NB4 (cell line): Measurements from ENCODE around the gene PHF20.
"Not testable (repeated sequence)": the region's sequence is repeated elsewhere in the genome, so short reads cannot be mapped to it uniquely, and the experiment has no call there.

Experiments used
- DNase-seq: peaks from one replicate; pipeline ENCODE4 v3.0.0; 2010; ENCODE audit warnings: low read depth
- H3K4me3 ChIP-seq: one replicate; pipeline ENCODE4 v1.5.1; 2011; ENCODE audit warnings: mild to moderate bottlenecking, low read depth, low read length, moderate library complexity
- CTCF ChIP-seq: IDR thresholded peaks from one replicate; pipeline ENCODE4 v1.5.1; 2012; ENCODE audit warnings: low read depth, low read length
- MAX ChIP-seq: IDR thresholded peaks from 2 replicates; pipeline ENCODE4 v1.6.1; 2011; ENCODE audit warnings: low read depth, low read length
- MYC ChIP-seq: IDR thresholded peaks from 2 replicates; pipeline ENCODE4 v1.6.1; 2011; ENCODE audit warnings: low read depth, low read length
- POLR2A ChIP-seq: IDR thresholded peaks from 2 replicates; pipeline ENCODE4 v1.6.1; 2011; ENCODE audit warnings: mild to moderate bottlenecking; ENCODE audit not compliant: insufficient read length; ENCODE audit errors: extremely low read depth

PHF20 gene

GRCh38 chr20:35768731-35769664 lies 2.8 kb upstream of the PHF20 start:
- TF ChIP-seq CTCF (no peak), POLR2A (no peak), MAX (no peak), MYC (no peak)
- no peak overlapping the region for H3K4me3 ChIP-seq
- peak; percentile 69 for DNase-seq

- DNase-seq = no peak
- H3K4me3 ChIP-seq = no peak overlapping the region
These were observed 487 bp upstream of the PHF20 start for GRCh38 chr20:35771367-35771688.

GRCh38 chr20:35772563-35773058 lies 796 bp downstream of the PHF20 start:
- no peak for TF ChIP-seq POLR2A
- TF ChIP-seq MYC = 0 out of 2 replicates have a peak, but pooled peaks have one; percentile 13
- peak overlapping the region; percentile 92 for H3K4me3 ChIP-seq
- peak; percentile 18 for DNase-seq

More at GRCh38 chr20:35771367-35771688, 487 bp upstream of the PHF20 start:
- TF ChIP-seq POLR2A = no peak
- TF ChIP-seq MYC = no peak
- TF ChIP-seq MAX = no peak
- TF ChIP-seq CTCF = no peak

- peak overlapping the region; percentile 92 for H3K4me3 ChIP-seq
- peak; percentile 70 for DNase-seq
- TF ChIP-seq MYC = no peak
- TF ChIP-seq CTCF = no peak
- TF ChIP-seq MAX = no peak; the same call in 1 of the 2 replicates
- no peak for TF ChIP-seq POLR2A
These were observed 1.4 kb downstream of the PHF20 start for GRCh38 chr20:35773154-35773751.

- no peak for TF ChIP-seq CTCF
- TF ChIP-seq POLR2A = no peak
- no peak for TF ChIP-seq MYC
- no peak for TF ChIP-seq MAX
- DNase-seq = no peak
- no peak overlapping the region for H3K4me3 ChIP-seq
These were observed 2.6 kb downstream of the PHF20 start for GRCh38 chr20:35774391-35774790.

GRCh38 chr20:35776513-35777101 lies 4.8 kb downstream of the PHF20 start:
- no peak for DNase-seq
- H3K4me3 ChIP-seq = no peak overlapping the region
- no peak for TF ChIP-seq CTCF
- no peak for TF ChIP-seq POLR2A
- no peak for TF ChIP-seq MAX
- TF ChIP-seq MYC = no peak

GRCh38 chr20:35783811-35784210 lies 12.0 kb downstream of the PHF20 start:
- DNase-seq = not testable (repeated sequence)

GRCh38 chr20:35785541-35785940 lies 13.7 kb downstream of the PHF20 start:
- not testable (repeated sequence) for DNase-seq, H3K4me3 ChIP-seq

More at GRCh38 chr20:35783811-35784210, 12.0 kb downstream of the PHF20 start:
- H3K4me3 ChIP-seq = not testable (repeated sequence)
